Caco-2 (cell line): ENCODE measurements around the gene USP22. TPM values are rescaled to one million over a fixed set of nuclear protein-coding genes. Genes with fewer than 3 reads are reported as not detected.

Source experiments
- BruUV-seq: library from RNA; stranded (reverse); fragments of 400-500 nt; replicated peaks from 2 replicates; lab custom pipeline; 2021; lab: Mats Ljungman, UMichigan
- CTCF ChIA-PET: fragments of 300-600 bp; sonication (Branson Sonifier 250); formaldehyde crosslinking; loops from one replicate; lab custom pipeline; 2022; ENCODE audit warnings: antibody characterized with exemption; lab: Charles Lee
- POLR2A ChIA-PET: fragments of 300-600 bp; sonication (Branson Sonifier 250); formaldehyde crosslinking; loops from one replicate; lab custom pipeline; 2022; ENCODE audit warnings: antibody characterized with exemption; lab: Charles Lee
- DNase-seq, 2 experiments: peaks; one replicate each; pipeline versions ENCODE4 v3.0.0 to v3.0.0-alpha.2; 2020 to 2022
- H3K27me3 ChIP-seq: replicated peaks from 2 replicates; pipeline ENCODE4 v1.6.0; 2011; ENCODE audit warnings: low read length; ENCODE audit not compliant: control insufficient read depth, insufficient read depth
- H3K36me3 ChIP-seq: 2 replicates; pipeline ENCODE4 v1.5.1; 2011; ENCODE audit warnings: low read length; ENCODE audit not compliant: control insufficient read depth, insufficient read depth
- H3K4me1 ChIP-seq: fragments of 250-450 bp; sonication (Bioruptor Pico); 2 replicates; pipeline ENCODE4 v1.5.1; 2020; ENCODE audit warnings: mild to moderate bottlenecking
- H3K4me3 ChIP-seq: 2 replicates; pipeline ENCODE4 v1.5.1; 2011; ENCODE audit warnings: low read depth, mild to moderate bottlenecking, control low read depth, low read length
- H3K9me3 ChIP-seq: fragments of 250-450 bp; sonication (Bioruptor Pico); 2 replicates; pipeline ENCODE4 v1.5.1; 2020; ENCODE audit warnings: mild to moderate bottlenecking, moderate library complexity
- H3K27ac Mint-ChIP-seq: one replicate; pipeline ENCODE4 v1.8.0; 2022; ENCODE audit warnings: mixed read lengths; ENCODE audit not compliant: unreplicated experiment
- H3K27me3 Mint-ChIP-seq: one replicate; pipeline ENCODE4 v1.8.0; 2022; ENCODE audit warnings: mixed read lengths; ENCODE audit not compliant: insufficient read depth, unreplicated experiment
- H3K36me3 Mint-ChIP-seq: one replicate; pipeline ENCODE4 v1.8.0; 2022; ENCODE audit warnings: mild to moderate bottlenecking, mixed read lengths; ENCODE audit not compliant: insufficient read depth, unreplicated experiment
- H3K4me1 Mint-ChIP-seq: one replicate; pipeline ENCODE4 v1.8.0; 2022; ENCODE audit warnings: low read depth, mixed read lengths; ENCODE audit not compliant: unreplicated experiment
- H3K4me3 Mint-ChIP-seq: one replicate; pipeline ENCODE4 v1.8.0; 2022; ENCODE audit warnings: mild to moderate bottlenecking, moderate library complexity, mixed read lengths; ENCODE audit not compliant: unreplicated experiment
- H3K9me3 Mint-ChIP-seq: one replicate; pipeline ENCODE4 v1.8.0; 2022; ENCODE audit warnings: mixed read lengths; ENCODE audit not compliant: unreplicated experiment
- CTCF ChIP-seq, 2 experiments: fragments of 200-600 bp in 1 of 2; IDR thresholded peaks; 1 replicate in 1 of 2; 2 replicates in 1 of 2; pipeline versions ENCODE4 v1.5.1 to v1.8.0; 2011 to 2022; ENCODE audit warnings: antibody characterized with exemption in 1 of 2, control low read depth in 1 of 2, inconsistent platforms in 1 of 2, low read depth in 1 of 2, low read length in 1 of 2, mild to moderate bottlenecking in 1 of 2, moderate library complexity in 1 of 2; ENCODE audit not compliant: insufficient read depth in 1 of 2, severe bottlenecking in 1 of 2, unreplicated experiment in 1 of 2
- intact Hi-C: fragments of 100-400 bp; cut with micrococcal nuclease; formaldehyde crosslinking; loops from one replicate; pipeline ENCODE4 v1.10.0; 2022; ENCODE audit not compliant: unreplicated experiment
- total RNA-seq: library from RNA; stranded (reverse); gene quantifications from 2 replicates; pipeline ENCODE4 v1.2.3, GENCODE V29; 2022

The USP22 gene
- total RNA-seq, 1 experiment from 2014 or later: 267 TPM

GRCh38 chr17:21033350-21033749, 9.5 kb downstream of the USP22 start:
- Histone ChIP-seq H3K4me1 (no peaks in the 10 kb centered on the region), H3K36me3 (peaks cover 2% of the 10 kb centered on the region), H3K9me3 (no peaks in the 10 kb centered on the region), H3K27me3 (no peaks in the 10 kb centered on the region), H3K4me3 (no peak overlapping the region)
- no peak for TF ChIP-seq CTCF (IDR thresholded peaks at IDR 0.05; ENCODE audit: insufficient read depth in 1 of 2, low read depth in 1 of 2, low read length in 1 of 2, severe bottlenecking in 1 of 2, unreplicated experiment in 1 of 2)
- ChIA-PET POLR2A (interaction anchor here (1.1 kb wide), 1 partner anchor 10 kb away, joined by 6 read pairs; the partner anchor contains the start of gene USP22), CTCF (no interaction called here)
- DNase-seq: no peak
- Mint-ChIP-seq H3K36me3 (peaks cover 74% of the 10 kb centered on the region), H3K9me3 (no peaks in the 10 kb centered on the region), H3K4me1 (peaks cover 37% of the 10 kb centered on the region), H3K4me3 (no peak overlapping the region), H3K27me3 (no peaks in the 10 kb centered on the region), H3K27ac (no peak overlapping the region)
- intact Hi-C loops: no loop called here
- no TSS peak for BruUV-seq

- intact Hi-C loops: no loop called here
These were observed 10.9 kb downstream of the USP22 start for GRCh38 chr17:21031756-21032396.

GRCh38 chr17:21030375-21030774, 12.4 kb downstream of the USP22 start:
- H3K4me3 ChIP-seq: no peak overlapping the region
- H3K36me3 Mint-ChIP-seq: peaks cover 76% of the 10 kb centered on the region
- H3K36me3 ChIP-seq: no peaks in the 10 kb centered on the region; the same call in none of the 2 replicates

More at GRCh38 chr17:21031756-21032396, 10.9 kb downstream of the USP22 start:
- no peaks in the 10 kb centered on the region; the same call in none of the 2 replicates for H3K36me3 ChIP-seq
- H3K4me1 ChIP-seq: no peaks in the 10 kb centered on the region
- H3K4me3 Mint-ChIP-seq: no peak overlapping the region
- ChIA-PET CTCF (no interaction called here), POLR2A (interaction anchor here (1.7 kb wide), 1 partner anchor 12 kb away, joined by 7 read pairs; the partner anchor contains the start of gene USP22)
- H3K4me1 Mint-ChIP-seq: peaks cover 35% of the 10 kb centered on the region
- H3K27me3 ChIP-seq: no peaks in the 10 kb centered on the region
- peaks cover 74% of the 10 kb centered on the region for H3K36me3 Mint-ChIP-seq
- no peaks in the 10 kb centered on the region for H3K9me3 Mint-ChIP-seq
- DNase-seq: no peak
- no peak overlapping the region for H3K4me3 ChIP-seq
- no peak for TF ChIP-seq CTCF (IDR thresholded peaks at IDR 0.05; ENCODE audit: insufficient read depth in 1 of 2, low read depth in 1 of 2, low read length in 1 of 2, severe bottlenecking in 1 of 2, unreplicated experiment in 1 of 2)
- no TSS peak for BruUV-seq
- peak overlapping the region; percentile 24 for H3K27ac Mint-ChIP-seq
- H3K9me3 ChIP-seq: no peaks in the 10 kb centered on the region
- no peaks in the 10 kb centered on the region for H3K27me3 Mint-ChIP-seq

More at GRCh38 chr17:21030375-21030774, 12.4 kb downstream of the USP22 start:
- Mint-ChIP-seq H3K9me3 (no peaks in the 10 kb centered on the region), H3K27ac (no peak overlapping the region), H3K27me3 (no peaks in the 10 kb centered on the region), H3K4me1 (peaks cover 20% of the 10 kb centered on the region), H3K4me3 (no peak overlapping the region)
- no peak for DNase-seq
- intact Hi-C loops: no loop called here
- H3K4me1 ChIP-seq: no peaks in the 10 kb centered on the region
- H3K27me3 ChIP-seq: no peaks in the 10 kb centered on the region
- no peaks in the 10 kb centered on the region for H3K9me3 ChIP-seq
- no peak for TF ChIP-seq CTCF (IDR thresholded peaks at IDR 0.05; ENCODE audit: insufficient read depth in 1 of 2, low read depth in 1 of 2, low read length in 1 of 2, severe bottlenecking in 1 of 2, unreplicated experiment in 1 of 2)
- BruUV-seq: no TSS peak
- CTCF ChIA-PET: no interaction called here
- POLR2A ChIA-PET: no interaction called here
